Measurements from ENCODE around the gene ALG2.

ALG2 gene

DNA sequence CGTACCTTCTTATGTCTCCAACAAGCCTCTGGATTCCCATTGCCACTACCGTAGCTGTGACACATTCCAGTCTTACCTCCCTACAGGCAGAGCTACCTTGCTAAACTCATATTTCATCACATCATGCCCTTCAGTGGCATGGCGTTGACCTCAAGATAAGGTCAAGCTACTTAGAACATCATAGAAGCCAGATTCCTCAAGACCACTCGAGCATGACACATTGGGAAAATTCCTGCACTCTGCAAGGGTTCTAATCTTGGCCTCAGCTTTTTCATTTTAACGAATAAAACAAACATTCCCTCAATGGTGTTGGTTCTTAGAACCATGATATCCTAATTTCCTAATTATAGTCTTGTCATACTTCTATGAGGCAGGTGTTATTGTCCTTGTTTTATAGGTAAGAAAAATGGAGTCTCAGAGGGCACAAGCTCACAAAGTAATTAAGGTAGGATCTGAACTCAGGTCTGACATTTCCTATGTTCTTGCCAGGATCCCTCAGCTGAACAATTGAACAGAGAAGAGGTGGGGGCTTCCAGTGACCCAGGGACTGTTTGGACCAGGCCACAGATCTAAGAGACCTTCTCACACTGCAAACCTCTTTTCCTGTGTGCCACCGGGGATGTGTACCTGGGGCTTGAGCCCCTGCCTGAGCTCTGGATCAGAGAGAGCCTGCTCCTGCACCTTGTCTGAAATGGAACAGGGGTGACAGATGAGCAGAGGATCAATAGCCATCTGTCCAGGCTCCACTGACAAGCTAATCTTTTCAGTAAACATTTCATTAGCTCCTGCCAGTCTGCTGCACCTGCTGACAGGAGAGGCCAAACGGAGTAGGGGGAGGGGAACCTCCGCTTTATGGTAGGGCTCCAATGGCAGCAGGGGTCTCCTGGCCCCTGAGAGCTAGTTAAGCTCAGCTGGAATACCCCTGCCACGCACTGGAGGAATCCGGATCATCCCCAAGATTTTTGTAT, 49.3 kb downstream of the ALG2 start:
- no peak for DNase-seq (ENCODE audit: low read depth in 2 of 2)

DNA sequence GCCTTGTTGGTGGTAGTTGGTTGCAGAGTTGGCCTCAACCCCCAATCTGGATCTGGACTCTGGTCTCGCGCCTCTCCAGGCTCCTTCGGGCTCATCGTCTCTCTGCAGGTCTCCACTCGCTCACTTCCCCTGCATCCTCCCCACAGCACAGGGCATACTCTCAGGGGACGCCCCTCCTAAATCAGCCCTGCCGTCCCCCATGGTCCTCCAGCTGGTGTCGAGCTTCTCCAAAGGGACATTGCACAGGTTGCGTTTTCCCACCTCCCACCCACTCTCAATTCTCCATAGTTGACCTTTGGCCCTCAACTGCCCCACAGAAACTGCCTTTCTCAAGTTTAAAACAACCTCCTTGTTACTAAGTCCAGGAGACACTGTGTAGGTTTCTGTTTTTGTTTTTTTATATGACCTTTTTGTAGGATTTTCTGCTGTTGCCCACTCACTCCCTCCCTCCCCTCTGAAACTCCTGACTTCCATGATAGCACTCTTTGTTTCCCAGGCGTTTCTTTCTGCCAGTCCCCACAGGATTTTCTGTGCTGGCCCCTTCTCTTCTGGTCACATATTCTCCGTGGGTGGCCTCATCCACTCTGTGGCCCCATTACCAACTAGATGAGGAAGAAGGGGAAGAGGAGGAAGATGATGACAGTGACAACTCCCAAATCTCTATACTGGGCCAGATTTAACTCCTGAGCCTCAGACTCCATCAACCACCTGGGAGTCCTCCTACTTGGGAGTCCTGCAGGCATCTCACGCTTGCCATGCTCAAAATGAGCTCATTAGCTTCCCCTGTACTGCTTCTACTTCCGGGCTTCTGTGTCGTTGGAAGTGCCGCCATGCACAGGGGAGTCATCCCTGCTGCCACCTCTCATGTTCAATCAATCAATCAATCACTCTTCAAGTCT, 50.3 kb downstream of the ALG2 start:
- DNase-seq (ENCODE audit: low read depth in 2 of 2): no peak

DNA sequence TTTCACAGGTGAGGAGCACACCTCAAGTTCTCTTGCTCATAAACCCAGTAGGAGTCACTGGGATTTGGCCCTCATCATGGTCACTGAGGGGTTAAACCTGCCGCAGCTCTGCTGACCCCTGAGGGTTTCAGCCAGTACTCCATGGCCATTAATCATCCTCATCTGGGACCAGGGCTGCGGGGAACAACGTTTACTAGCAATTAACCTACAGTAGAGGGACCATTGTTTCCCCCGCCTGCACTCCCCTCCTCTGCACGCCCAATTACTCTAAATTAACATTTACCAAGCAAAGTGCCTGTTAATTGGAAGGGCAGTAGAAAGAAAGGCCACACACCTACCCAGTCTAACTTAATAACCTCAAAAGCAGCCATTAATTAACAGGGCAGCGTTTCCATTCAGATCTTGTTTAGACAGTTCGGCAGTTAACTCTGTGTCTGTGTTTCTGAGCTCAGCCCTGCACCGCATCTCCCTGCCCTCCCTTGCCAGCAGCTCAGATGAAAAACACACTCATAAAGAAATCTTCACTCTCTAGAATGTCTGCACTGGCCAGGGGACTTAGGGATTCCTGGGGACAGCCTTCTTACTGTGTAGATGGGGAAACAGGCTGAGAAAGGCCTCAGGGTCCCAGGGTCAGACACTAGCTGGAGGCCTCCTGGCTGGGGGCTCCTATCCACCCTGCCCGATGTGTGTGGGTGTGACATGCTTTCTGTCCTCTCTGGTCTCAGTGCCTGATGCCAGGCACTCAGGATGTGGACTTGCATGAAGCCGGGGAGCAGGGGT, 51.6 kb downstream of the ALG2 start:
- no peak for DNase-seq (ENCODE audit: low read depth in 2 of 2)

DNA sequence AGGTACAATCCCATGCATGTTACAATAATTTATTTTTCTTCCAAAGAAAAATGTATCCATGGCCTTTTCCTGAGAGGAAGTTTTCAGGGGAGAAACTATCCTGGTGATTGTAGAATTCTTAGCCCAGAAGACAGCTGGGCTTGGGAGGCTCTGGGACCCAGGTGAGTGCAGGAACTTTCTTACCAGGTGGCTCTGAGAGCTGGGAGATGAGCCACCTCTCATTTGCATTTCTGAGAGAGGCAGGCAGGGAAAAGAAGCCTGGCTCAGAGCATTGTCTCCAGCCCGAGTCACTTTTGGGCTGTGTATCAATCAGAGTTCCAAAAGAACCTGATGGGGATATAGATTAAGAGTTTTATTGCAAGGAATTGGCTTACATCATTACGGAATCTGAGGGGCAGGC, 52.7 kb downstream of the ALG2 start:
- DNase-seq (ENCODE audit: low read depth in 2 of 2): no peak

DNA sequence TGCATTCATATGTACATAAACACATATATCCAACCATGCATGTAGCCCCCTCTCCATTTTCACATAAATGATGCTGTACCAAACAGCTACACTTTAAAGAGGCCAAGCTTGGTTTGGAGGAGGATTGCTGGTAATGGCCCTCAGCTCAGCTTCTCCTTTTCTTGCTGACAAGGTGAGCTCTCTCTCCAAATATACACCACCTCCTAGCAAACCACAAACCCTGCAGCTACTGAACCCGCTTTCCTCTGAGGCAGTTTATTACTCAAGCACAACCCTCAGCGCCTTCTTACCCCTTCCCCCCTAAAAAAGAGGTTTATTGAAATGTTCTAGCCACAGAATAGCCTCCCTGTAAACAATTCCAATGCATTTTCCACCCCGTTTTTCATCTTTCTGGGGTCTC, 54.0 kb downstream of the ALG2 start:
- no peak for DNase-seq (ENCODE audit: low read depth in 2 of 2)

DNA sequence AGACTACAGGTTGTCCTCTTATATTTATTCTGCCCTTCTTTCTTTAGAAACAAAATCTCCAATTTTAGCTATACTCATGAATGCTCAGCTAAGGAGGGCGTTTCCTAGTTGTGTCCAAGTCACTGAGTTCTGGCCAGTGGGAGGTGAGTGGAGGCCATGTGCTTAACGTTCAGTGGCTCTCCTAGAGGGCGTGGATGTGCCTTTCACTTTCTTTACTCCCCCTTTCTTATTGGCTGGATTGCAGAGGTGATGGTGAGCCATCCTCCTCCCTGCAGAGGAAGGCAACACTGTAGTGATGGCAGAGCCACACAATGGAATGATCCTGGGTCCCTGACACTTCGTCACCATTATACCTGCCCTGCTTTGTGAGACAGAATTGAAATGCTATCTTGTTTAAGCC, 54.6 kb downstream of the ALG2 start:
- DNase-seq (ENCODE audit: low read depth in 2 of 2): no peak
